NK-92 (cell line): ENCODE measurements around the gene IL1B.

ENCODE experiments used
- DNase-seq: peaks from one replicate; lab custom pipeline; 2025; ENCODE audit not compliant: unreplicated experiment; lab: John Stamatoyannopoulos, UW

Gene IL1B

GRCh38 chr2:112836695-112837117 is at the start of gene IL1B:
TSS of gene IL1B (minus strand) at chr2:112836779. CDS start at chr2:112836229, 550 bp downstream.
- no peak for DNase-seq

- no peak for DNase-seq
Observed at GRCh38 chr2:112886291-112886690, 49.7 kb upstream of the IL1B start.

- no peak for DNase-seq
Observed at GRCh38 chr2:112885506-112885902, 48.9 kb upstream of the IL1B start.

GRCh38 chr2:112884869-112885505 is 48.4 kb upstream of the IL1B start:
- no peak for DNase-seq

- DNase-seq, result no peak
Observed at GRCh38 chr2:112883669-112884068, 47.1 kb upstream of the IL1B start.

- no peak for DNase-seq
Observed at GRCh38 chr2:112881217-112881985, 44.8 kb upstream of the IL1B start.

GRCh38 chr2:112880696-112881095 is 44.1 kb upstream of the IL1B start:
- DNase-seq, result no peak

- no peak for DNase-seq
Observed at GRCh38 chr2:112880091-112880531, 43.5 kb upstream of the IL1B start.

- no peak for DNase-seq
Observed at GRCh38 chr2:112879491-112880041, 43.0 kb upstream of the IL1B start.

- DNase-seq, result no peak
Observed at GRCh38 chr2:112877423-112877822, 40.8 kb upstream of the IL1B start.

- no peak for DNase-seq
Observed at GRCh38 chr2:112876971-112877361, 40.4 kb upstream of the IL1B start.

GRCh38 chr2:112876257-112876970 is 39.8 kb upstream of the IL1B start:
- DNase-seq, result no peak

- no peak for DNase-seq
Observed at GRCh38 chr2:112870841-112871835, 34.6 kb upstream of the IL1B start.

GRCh38 chr2:112869258-112869842 is 32.8 kb upstream of the IL1B start:
- no peak for DNase-seq

- no peak for DNase-seq
Observed at GRCh38 chr2:112867701-112868631, 31.4 kb upstream of the IL1B start.

GRCh38 chr2:112866128-112866835 is 29.7 kb upstream of the IL1B start:
- no peak for DNase-seq

GRCh38 chr2:112864072-112864471 is 27.5 kb upstream of the IL1B start:
- no peak for DNase-seq
